GM12872 (cell line): ENCODE measurements around the gene SFMBT2.

ENCODE experiments used
- CTCF ChIP-seq: IDR thresholded peaks from 3 replicates; pipeline ENCODE4 v1.5.1; 2011; ENCODE audit warnings: low read depth, mild to moderate bottlenecking, low read length, moderate library complexity; ENCODE audit not compliant: insufficient read depth

Gene SFMBT2

GRCh38 chr10:7399533-7399932 lies 11.3 kb downstream of the SFMBT2 start:
- no peak for TF ChIP-seq CTCF

- no peak for TF ChIP-seq CTCF
Observed at GRCh38 chr10:7397049-7398035, 13.5 kb downstream of the SFMBT2 start.

GRCh38 chr10:7391748-7392147 lies 19.1 kb downstream of the SFMBT2 start:
- TF ChIP-seq CTCF: no peak

- no peak for TF ChIP-seq CTCF
Observed at GRCh38 chr10:7389844-7390243, 21.0 kb downstream of the SFMBT2 start.

- no peak for TF ChIP-seq CTCF
Observed at GRCh38 chr10:7389346-7389745, 21.5 kb downstream of the SFMBT2 start.

GRCh38 chr10:7388602-7389001 lies 22.2 kb downstream of the SFMBT2 start:
- no peak for TF ChIP-seq CTCF

GRCh38 chr10:7385114-7385513 lies 25.7 kb downstream of the SFMBT2 start:
- TF ChIP-seq CTCF: no peak
